Epithelial cell of esophagus (primary cell): ENCODE measurements around the gene FAM131A.

Experiments used
- DNase-seq: peaks from one replicate; pipeline ENCODE4 v3.0.0; 2010; ENCODE audit warnings: low read depth
- H3K4me3 ChIP-seq: 2 replicates; pipeline ENCODE4 v1.5.1; 2011; ENCODE audit warnings: mild to moderate bottlenecking, low read length, control low read depth
- CTCF ChIP-seq: IDR thresholded peaks from 2 replicates; pipeline ENCODE4 v1.5.1; 2011; ENCODE audit warnings: low read depth, mild to moderate bottlenecking, low read length, control low read depth, inconsistent platforms; ENCODE audit not compliant: insufficient read depth; ENCODE audit errors: missing control alignments

FAM131A gene

DNA sequence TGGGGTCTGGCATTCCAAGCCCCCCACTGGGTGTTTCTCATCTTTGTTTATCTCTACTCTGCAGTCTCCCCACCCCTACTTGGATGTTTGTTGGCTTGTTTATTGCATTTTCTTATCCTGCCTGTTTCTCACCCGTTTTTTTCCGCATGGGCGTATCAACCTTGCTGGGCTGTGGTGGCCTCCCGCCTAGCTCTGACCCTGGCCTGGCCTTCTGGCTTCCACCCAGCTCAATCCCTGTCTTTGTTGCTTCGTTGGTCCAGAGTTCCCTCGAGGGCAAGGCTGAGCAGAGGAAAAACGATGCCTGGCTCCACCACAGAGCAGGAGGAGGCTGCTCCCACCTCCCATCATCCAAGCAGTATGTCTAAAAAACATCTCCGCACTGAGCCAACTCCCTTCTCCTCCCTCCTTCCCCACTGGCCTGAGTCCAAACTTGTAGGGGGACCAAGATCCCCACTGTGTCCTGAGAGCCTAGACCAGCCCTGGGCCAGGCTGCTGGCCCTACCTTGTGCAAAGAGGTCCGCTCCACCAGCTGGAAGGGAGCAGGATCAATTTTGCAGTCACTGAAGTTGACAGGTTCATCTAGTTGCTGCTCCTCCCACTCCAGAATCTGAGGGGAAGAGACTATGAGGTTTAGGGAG, 14.2 kb downstream of the FAM131A start:
- no peak for DNase-seq
- TF ChIP-seq CTCF, result no peak
- no peak overlapping the region for H3K4me3 ChIP-seq

- no peak overlapping the region for H3K4me3 ChIP-seq
- no peak for DNase-seq
- TF ChIP-seq CTCF, result no peak
Measured at GRCh38 chr3:184352149-184352785, 14.9 kb downstream of the FAM131A start.

DNA sequence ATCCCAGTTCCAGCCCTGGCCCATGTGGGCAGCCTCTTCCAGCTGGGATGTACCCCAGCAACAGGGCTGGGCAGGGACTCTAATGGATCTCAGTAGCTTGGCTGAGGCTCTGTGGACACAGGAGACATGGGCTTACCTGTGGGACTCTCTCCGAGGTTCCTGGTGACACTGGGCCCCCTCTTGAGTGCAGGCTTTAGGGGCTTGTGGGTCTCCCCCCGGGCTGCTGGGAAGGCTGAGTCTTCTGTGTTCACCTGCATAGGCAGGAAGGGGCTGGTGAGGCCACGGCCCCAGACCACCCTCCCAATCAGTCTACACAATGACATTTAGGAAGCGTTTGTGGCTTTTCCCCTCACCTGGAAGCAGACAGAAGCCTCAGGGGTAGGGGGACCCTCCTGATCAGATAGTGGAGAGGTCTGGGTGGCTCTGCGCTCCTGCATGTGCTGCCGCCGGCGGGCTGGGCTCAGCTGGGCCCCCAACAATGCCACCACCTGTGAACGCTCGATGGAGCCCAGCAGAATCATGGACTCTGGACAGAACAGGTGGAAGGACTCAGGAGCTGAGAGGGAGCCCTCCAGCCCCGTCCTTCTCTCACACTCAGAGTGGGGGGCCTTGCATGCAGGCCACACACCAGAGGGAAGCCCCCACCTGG, 15.6 kb downstream of the FAM131A start:
- H3K4me3 ChIP-seq, result no peak overlapping the region
- no peak for DNase-seq
- no peak for TF ChIP-seq CTCF

DNA sequence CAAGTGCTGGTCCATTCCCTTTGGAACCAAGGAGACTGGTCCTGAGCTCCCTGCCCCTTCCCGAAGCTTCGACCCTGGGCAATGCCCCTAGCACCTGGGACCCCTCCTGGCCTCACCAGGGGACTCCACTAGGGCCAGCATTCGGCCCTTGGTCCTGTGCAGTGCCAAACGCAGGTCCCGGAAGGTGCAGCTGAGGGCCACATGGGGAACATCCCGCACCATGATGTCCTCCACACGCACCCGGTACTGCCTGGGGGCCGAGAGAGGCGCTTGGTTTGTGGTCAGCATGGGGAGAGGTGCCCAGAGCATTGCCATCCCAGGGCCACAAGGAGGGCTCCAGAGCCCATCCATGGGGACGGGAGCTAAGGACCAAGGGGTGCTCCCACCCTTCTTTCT, 16.1 kb downstream of the FAM131A start:
- H3K4me3 ChIP-seq, result no peak overlapping the region
- no peak for TF ChIP-seq CTCF
- DNase-seq, result no peak

GRCh38 chr3:184354121-184354728, 16.8 kb downstream of the FAM131A start:
- peak; percentile 37 for DNase-seq
- H3K4me3 ChIP-seq, result no peak overlapping the region
- TF ChIP-seq CTCF, result peak; percentile 74

DNA sequence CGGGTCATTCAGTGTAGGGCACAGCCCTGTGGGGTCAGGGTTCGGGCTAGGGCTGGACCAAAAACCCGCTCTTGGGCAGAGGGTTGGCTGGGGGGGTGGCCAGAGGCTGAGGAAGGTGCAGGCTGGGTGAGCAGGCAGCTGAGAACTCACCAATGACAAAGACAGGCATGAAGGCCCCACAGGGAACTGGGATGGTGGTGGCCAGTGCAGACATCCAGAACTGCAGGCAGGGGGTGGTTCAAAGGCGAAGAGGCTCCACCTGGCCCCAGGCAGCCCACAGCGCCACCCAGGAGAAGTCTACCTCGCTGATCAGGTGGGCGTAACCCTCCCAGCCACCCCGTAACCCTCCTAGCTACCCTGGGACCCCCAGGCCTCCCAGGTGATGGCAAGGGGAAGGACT, 17.4 kb downstream of the FAM131A start:
- no peak for TF ChIP-seq CTCF
- no peak overlapping the region for H3K4me3 ChIP-seq
- DNase-seq, result no peak
